HepG2 (cell line): ENCODE results near the gene SELENOV. TPM values are rescaled to one million over a fixed set of nuclear protein-coding genes. Genes with fewer than 3 reads are reported as not detected.

Experiments used
- CHD2 ChIP-seq: IDR thresholded peaks from 2 replicates; pipeline ENCODE4 v1.6.1; 2011; ENCODE audit warnings: low read depth, low read length, improper control_type of control experiment
- KDM5A ChIP-seq: fragments of 200-600 bp; sonication (generic); IDR thresholded peaks from 2 replicates; pipeline ENCODE4 v1.7.0; 2018; ENCODE audit warnings: antibody characterized with exemption, mild to moderate bottlenecking, low read length, borderline replicate concordance
- NFATC3 ChIP-seq: sonication (generic); formaldehyde crosslinking; IDR thresholded peaks from 2 replicates; pipeline ENCODE4 v1.5.1; 2020; ENCODE audit warnings: mild to moderate bottlenecking, missing genetic modification reagents
- NFYB ChIP-seq: sonication (generic); formaldehyde crosslinking; IDR thresholded peaks from 2 replicates; pipeline ENCODE4 v1.4.0; 2020; ENCODE audit warnings: missing genetic modification reagents
- REXO4 ChIP-seq: sonication (generic); formaldehyde crosslinking; IDR thresholded peaks from 2 replicates; pipeline ENCODE4 v1.8.0; 2022; ENCODE audit warnings: missing genetic modification reagents, mild to moderate bottlenecking, borderline replicate concordance
- ZNF260 ChIP-seq: sonication (generic); formaldehyde crosslinking; IDR thresholded peaks from 2 replicates; pipeline ENCODE4 v1.4.0; 2020; ENCODE audit warnings: missing genetic modification reagents, low read depth, mild to moderate bottlenecking, borderline replicate concordance
- ZNF354B ChIP-seq: sonication (generic); formaldehyde crosslinking; IDR thresholded peaks from 2 replicates; pipeline ENCODE4 v1.8.0; 2022; ENCODE audit warnings: mild to moderate bottlenecking, missing genetic modification reagents
- ZNF720 ChIP-seq: sonication (generic); formaldehyde crosslinking; IDR thresholded peaks from 2 replicates; pipeline ENCODE4 v1.4.0; 2020; ENCODE audit warnings: missing genetic modification reagents
- polyA plus RNA-seq, 8 experiments: library from polyadenylated mRNA; depleted of rRNA in 3 of 8; stranded (reverse) in 7 of 8; unstranded in 1 of 8; fragments of >200 nt; fragmentation: Illumina TruSeq in 4 of 8; extraction: Trizol in 4 of 8; gene quantifications; 2 replicates each; pipeline versions ENCODE4 v1.2.1 to v1.2.3, GENCODE V29; 2011 to 2016; ENCODE audit warnings: low read depth in 4 of 8, missing spikeins in 1 of 8, mixed read lengths in 1 of 8; ENCODE audit not compliant: insufficient read depth in 1 of 8
- total RNA-seq, 5 experiments: library from RNA; depleted of rRNA; stranded (reverse); fragments of >200 nt; fragmentation: Illumina TruSeq; extraction: Trizol; gene quantifications; 2 replicates each; pipeline ENCODE4 v1.2.3, GENCODE V29; 2016; ENCODE audit warnings: low read depth in 1 of 5
- TF ChIP-seq, protein P1 (sequence below): sonication (generic); formaldehyde crosslinking; IDR thresholded peaks from 2 replicates; pipeline ENCODE4 v1.9.0; 2021; ENCODE audit warnings: mild to moderate bottlenecking, missing genetic modification reagents
- TF ChIP-seq, protein P2 (sequence below): sonication (generic); formaldehyde crosslinking; IDR thresholded peaks from 2 replicates; pipeline ENCODE4 v1.4.0; 2020; ENCODE audit warnings: mild to moderate bottlenecking, missing genetic modification reagents
- TF ChIP-seq, protein P3 (sequence below): sonication (generic); formaldehyde crosslinking; IDR thresholded peaks from 2 replicates; pipeline ENCODE4 v1.8.1; 2023; ENCODE audit warnings: mild to moderate bottlenecking, missing genetic modification reagents

Gene SELENOV
- total and polyA plus RNA-seq, 2 of the 13 experiments (the other 11 are each of a cell fraction or from before 2014, with no cell fraction given) = not detected

DNA sequence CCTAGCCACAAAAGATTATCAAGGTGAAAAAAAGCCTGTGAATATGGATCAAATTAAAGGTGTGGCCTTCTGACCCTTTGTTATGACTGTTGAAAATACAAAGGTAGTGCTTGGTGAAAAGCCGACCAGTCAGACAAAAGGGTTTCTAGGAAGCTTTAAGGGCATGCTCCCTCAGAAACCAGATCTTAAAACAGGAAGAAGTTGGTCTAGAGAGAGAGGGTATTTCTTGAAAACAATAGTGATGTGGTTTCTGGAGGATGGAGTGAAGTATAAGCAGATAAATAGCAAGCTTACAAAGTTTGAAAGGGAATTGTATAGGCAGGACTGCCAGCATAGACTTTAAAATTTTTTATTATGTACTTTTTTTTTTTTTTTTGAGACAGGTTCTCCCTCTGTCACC lies 30.0 kb downstream of the SELENOV start (continued):
- TF ChIP-seq, protein P1, sequence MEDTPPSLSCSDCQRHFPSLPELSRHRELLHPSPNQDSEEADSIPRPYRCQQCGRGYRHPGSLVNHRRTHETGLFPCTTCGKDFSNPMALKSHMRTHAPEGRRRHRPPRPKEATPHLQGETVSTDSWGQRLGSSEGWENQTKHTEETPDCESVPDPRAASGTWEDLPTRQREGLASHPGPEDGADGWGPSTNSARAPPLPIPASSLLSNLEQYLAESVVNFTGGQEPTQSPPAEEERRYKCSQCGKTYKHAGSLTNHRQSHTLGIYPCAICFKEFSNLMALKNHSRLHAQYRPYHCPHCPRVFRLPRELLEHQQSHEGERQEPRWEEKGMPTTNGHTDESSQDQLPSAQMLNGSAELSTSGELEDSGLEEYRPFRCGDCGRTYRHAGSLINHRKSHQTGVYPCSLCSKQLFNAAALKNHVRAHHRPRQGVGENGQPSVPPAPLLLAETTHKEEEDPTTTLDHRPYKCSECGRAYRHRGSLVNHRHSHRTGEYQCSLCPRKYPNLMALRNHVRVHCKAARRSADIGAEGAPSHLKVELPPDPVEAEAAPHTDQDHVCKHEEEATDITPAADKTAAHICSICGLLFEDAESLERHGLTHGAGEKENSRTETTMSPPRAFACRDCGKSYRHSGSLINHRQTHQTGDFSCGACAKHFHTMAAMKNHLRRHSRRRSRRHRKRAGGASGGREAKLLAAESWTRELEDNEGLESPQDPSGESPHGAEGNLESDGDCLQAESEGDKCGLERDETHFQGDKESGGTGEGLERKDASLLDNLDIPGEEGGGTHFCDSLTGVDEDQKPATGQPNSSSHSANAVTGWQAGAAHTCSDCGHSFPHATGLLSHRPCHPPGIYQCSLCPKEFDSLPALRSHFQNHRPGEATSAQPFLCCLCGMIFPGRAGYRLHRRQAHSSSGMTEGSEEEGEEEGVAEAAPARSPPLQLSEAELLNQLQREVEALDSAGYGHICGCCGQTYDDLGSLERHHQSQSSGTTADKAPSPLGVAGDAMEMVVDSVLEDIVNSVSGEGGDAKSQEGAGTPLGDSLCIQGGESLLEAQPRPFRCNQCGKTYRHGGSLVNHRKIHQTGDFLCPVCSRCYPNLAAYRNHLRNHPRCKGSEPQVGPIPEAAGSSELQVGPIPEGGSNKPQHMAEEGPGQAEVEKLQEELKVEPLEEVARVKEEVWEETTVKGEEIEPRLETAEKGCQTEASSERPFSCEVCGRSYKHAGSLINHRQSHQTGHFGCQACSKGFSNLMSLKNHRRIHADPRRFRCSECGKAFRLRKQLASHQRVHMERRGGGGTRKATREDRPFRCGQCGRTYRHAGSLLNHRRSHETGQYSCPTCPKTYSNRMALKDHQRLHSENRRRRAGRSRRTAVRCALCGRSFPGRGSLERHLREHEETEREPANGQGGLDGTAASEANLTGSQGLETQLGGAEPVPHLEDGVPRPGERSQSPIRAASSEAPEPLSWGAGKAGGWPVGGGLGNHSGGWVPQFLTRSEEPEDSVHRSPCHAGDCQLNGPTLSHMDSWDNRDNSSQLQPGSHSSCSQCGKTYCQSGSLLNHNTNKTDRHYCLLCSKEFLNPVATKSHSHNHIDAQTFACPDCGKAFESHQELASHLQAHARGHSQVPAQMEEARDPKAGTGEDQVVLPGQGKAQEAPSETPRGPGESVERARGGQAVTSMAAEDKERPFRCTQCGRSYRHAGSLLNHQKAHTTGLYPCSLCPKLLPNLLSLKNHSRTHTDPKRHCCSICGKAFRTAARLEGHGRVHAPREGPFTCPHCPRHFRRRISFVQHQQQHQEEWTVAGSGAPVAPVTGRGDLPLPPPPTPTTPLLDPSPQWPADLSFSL (CRISPR knock-in tag) = no peak
- TF ChIP-seq REXO4 (CRISPR knock-in tag) = no peak
- TF ChIP-seq ZNF260 (CRISPR knock-in tag) = no peak
- no peak for TF ChIP-seq KDM5A
- TF ChIP-seq ZNF720 (CRISPR knock-in tag) = no peak
- TF ChIP-seq, protein P2, sequence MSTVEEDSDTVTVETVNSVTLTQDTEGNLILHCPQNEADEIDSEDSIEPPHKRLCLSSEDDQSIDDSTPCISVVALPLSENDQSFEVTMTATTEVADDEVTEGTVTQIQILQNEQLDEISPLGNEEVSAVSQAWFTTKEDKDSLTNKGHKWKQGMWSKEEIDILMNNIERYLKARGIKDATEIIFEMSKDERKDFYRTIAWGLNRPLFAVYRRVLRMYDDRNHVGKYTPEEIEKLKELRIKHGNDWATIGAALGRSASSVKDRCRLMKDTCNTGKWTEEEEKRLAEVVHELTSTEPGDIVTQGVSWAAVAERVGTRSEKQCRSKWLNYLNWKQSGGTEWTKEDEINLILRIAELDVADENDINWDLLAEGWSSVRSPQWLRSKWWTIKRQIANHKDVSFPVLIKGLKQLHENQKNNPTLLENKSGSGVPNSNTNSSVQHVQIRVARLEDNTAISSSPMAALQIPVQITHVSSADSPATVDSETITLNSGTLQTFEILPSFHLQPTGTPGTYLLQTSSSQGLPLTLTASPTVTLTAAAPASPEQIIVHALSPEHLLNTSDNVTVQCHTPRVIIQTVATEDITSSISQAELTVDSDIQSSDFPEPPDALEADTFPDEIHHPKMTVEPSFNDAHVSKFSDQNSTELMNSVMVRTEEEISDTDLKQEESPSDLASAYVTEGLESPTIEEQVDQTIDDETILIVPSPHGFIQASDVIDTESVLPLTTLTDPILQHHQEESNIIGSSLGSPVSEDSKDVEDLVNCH (CRISPR knock-in tag) = no peak
- TF ChIP-seq ZNF354B (CRISPR knock-in tag) = no peak
- TF ChIP-seq NFYB (CRISPR knock-in tag) = no peak
- no peak for TF ChIP-seq NFATC3 (CRISPR knock-in tag)
- TF ChIP-seq, protein P3, sequence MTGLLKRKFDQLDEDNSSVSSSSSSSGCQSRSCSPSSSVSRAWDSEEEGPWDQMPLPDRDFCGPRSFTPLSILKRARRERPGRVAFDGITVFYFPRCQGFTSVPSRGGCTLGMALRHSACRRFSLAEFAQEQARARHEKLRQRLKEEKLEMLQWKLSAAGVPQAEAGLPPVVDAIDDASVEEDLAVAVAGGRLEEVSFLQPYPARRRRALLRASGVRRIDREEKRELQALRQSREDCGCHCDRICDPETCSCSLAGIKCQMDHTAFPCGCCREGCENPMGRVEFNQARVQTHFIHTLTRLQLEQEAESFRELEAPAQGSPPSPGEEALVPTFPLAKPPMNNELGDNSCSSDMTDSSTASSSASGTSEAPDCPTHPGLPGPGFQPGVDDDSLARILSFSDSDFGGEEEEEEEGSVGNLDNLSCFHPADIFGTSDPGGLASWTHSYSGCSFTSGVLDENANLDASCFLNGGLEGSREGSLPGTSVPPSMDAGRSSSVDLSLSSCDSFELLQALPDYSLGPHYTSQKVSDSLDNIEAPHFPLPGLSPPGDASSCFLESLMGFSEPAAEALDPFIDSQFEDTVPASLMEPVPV (CRISPR knock-in tag) = no peak
- TF ChIP-seq CHD2 = no peak
- TF ChIP-seq, all 625 proteins: peak for 0
